ENCODE measurements around the gene MTARC2. TPM values are rescaled to one million over a fixed set of nuclear protein-coding genes. Genes with fewer than 3 reads are reported as not detected.

Gene MTARC2
- total and polyA plus RNA-seq, 2 of the 13 experiments (the other 11 are each of a cell fraction or from before 2014, with no cell fraction given) = 8.5 to 10.1 TPM

- TF ChIP-seq BRF2 (CRISPR knock-in tag; IDR thresholded peaks at IDR 0.05) = no peak
- no peak for TF ChIP-seq ZNF619 (CRISPR knock-in tag; IDR thresholded peaks at IDR 0.05)
- no peak for TF ChIP-seq ZEB1 (IDR thresholded peaks at IDR 0.05; ENCODE audit: insufficient replicate concordance, low read depth)
- no peak for TF ChIP-seq ZNF704 (CRISPR knock-in tag; IDR thresholded peaks at IDR 0.05; ENCODE audit: borderline replicate concordance)
- no peak for TF ChIP-seq ZKSCAN1 (IDR thresholded peaks at IDR 0.05; ENCODE audit: low read length)
- 0 out of 2 replicates have a peak, but pooled peaks have one; percentile 15 for TF ChIP-seq PATZ1 (CRISPR knock-in tag; IDR thresholded peaks at IDR 0.05)
- TF ChIP-seq EEA1 (CRISPR knock-in tag; IDR thresholded peaks at IDR 0.05; ENCODE audit: borderline replicate concordance) = no peak
- no peak for TF ChIP-seq PRPF4 (IDR thresholded peaks at IDR 0.05; ENCODE audit: low read depth, low read length, poor library complexity, severe bottlenecking)
- TF ChIP-seq ZNF639 (CRISPR knock-in tag; conservative IDR thresholded peaks at IDR 0.05) = no peak
- no peak for TF ChIP-seq HOXD1 (CRISPR knock-in tag; IDR thresholded peaks at IDR 0.05)
- no peak for TF ChIP-seq ZHX2 (IDR thresholded peaks at IDR 0.05; ENCODE audit: low read depth)
- TF ChIP-seq ZHX2 (CRISPR knock-in tag; IDR thresholded peaks at IDR 0.05; ENCODE audit: borderline replicate concordance) = no peak
- TF ChIP-seq ZNF576 (CRISPR knock-in tag; IDR thresholded peaks at IDR 0.05) = no peak
- no peak for TF ChIP-seq ZNF10 (CRISPR knock-in tag; IDR thresholded peaks at IDR 0.05; ENCODE audit: borderline replicate concordance, low read depth)
- TF ChIP-seq ZNF720 (CRISPR knock-in tag; IDR thresholded peaks at IDR 0.05) = no peak
Measured at GRCh38 chr1:220734571-220735326, 13.4 kb upstream of the MTARC2 start (continued).

Data from HepG2 (cell line).